NOMO-1 (cell line): Measurements from ENCODE around the gene CDK15.
A peak's percentile ranks its signal among the peaks of the same experiment; 100 is the strongest.
"Not testable (repeated sequence)": the region's sequence is repeated elsewhere in the genome, so short reads cannot be mapped to it uniquely, and the experiment has no call there.

Experiments
- DNase-seq, 2 experiments: peaks; one replicate each; lab custom pipeline; 2025; ENCODE audit not compliant: unreplicated experiment in 2 of 2; lab: John Stamatoyannopoulos, UW

Gene CDK15

DNA sequence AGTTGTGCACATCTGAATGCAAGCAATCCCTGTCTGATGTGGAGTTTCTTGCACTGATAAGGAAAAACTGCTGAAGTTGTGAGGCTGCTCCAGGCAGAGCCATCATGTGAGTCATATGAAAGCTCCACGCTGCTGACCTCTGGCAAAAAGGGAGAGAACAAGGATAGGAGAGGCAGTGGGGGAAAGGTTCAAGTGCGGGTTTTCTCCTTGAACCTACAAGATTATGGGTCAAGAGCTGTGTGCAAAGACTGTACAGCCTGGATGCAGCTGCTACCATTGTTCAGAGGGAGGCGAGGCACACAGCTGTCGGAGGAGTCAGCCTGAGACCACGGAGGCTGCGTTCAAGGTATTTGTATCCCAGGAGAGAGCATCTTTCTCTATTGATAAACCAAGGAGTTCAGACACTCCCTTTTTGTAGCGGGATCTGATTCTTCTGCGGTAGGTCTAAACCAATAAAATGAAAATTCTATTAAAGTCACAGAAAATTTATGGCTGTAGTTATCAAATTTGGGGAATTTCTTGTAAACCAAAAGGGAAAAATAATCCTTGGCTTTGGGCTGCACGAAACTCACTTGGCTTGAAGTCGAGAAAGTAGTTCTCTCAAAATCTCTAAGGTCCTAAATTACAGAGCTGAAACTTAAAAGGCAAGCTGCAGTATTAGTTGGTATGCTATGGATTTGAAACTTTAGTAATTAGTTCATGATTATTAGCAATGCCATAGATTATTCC, at the start of gene CDK15:
TSS of gene CDK15 (plus strand) at position 96 of the 729 bp plus-strand sequence. CDS start at position 224, 128 bp downstream.
- DNase-seq, result no peak

DNA sequence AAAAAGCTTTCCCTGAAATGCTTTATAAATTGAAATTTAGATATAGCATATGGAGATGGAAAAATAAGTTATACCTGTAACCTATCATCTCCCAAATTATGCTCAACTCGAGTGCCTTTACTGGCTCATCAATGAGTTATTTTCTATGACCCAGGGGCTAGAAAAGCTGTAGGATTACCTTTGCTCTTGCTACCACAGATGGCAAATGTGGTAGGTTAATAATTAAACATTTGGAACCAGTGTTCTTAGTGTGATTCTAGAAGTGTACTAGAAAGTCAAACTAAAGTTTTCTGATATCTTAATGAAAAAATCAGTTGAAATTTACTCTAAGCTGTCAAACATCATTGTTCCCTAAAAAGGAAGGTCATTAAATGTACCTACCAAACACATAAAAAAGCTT, 48.1 kb upstream of the CDK15 start:
- no peak for DNase-seq

DNA sequence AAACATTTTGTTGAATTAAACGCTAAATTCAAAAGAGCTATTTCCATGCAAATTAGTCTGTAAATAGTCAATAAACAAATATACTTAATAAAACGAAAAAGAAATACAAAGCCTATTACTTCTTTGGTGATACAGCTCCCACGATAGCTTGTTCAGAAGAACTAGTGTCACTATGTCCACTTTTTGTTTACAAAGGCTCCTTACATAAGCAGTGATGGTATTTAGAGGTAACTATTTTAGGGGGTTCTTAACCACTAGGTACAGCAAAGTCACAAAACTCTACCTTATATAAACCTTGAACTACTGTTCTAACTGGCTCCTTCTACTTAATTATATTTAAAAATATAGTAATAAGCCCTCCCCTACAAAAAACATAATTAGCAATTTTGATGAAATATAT, 47.5 kb upstream of the CDK15 start:
- no peak for DNase-seq

DNA sequence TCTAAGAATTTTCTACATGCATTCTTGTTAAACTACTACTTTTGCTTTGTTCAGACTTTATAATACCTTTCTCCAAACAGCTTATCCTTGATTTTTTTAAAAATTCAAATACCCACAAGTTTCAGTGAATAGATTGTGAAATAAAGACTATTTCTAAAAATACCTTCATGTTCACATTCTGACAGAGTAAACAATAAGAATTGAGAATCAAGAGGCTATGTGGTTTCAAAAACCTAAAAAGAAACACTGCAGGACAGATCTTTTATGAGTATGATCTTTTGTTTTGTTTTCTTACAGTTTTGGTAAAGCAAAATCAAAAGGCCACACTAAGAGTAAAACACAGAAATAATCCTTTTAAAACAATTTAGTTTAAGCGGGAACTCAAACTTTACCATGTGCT, 46.8 kb upstream of the CDK15 start:
- no peak for DNase-seq

DNA sequence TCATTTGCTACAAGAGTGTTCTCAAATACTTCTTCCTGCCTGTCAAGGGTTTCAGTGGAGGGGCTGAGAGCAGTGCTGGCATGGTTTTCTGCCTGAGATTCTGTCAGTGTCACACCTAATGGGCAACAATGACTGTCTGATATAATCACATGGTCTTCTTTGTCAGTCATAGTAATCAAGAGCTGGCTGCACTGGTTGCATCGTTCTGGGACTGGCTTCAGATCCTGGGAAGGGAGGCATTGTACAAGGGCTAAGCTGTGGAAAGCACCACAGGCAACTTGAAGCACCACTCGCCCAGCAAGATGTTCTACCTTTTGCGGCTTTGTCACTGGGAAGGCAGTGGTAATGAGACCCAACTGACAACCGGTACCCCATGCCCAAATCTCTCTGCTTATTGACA, 45.2 kb upstream of the CDK15 start:
- DNase-seq, result no peak

DNA sequence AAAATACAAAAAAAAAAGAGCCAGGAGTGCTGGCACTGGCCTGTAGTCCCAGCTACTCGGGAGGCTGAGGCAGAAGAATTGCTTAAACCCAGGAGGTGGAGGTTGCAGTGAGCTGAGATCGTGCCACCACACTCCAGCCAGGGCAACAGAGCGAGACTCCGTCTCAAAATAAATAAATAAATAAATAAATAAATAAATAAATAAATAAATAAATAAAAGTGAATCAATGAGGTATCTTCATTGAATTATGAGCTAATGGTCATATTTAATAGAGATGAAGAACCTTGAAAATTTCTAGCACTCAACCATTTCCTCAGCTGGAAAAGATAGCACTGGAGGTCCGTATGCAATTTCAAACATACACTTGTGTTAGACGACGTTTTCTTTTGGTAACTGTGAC, 41.9 kb upstream of the CDK15 start:
- DNase-seq, result not testable (repeated sequence)

DNA sequence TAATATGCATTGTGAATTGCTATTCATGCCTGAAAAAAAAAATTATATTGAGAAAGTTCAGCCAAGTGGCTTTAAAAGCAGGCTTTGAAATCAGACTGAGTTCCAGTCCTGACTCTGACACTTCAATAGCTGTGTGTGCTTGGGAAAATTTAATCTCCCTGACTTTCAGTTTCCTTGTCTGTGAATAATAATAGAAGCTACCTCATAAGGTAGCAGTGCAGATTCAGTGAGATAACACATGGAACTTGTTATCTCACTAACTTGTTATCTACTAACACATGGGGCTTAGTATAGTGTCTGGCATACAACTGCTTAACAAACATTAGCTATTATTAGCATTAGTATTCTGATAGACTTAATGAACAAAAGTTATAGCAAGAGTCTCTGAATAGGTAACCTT, 40.5 kb upstream of the CDK15 start:
- DNase-seq, result no peak

DNA sequence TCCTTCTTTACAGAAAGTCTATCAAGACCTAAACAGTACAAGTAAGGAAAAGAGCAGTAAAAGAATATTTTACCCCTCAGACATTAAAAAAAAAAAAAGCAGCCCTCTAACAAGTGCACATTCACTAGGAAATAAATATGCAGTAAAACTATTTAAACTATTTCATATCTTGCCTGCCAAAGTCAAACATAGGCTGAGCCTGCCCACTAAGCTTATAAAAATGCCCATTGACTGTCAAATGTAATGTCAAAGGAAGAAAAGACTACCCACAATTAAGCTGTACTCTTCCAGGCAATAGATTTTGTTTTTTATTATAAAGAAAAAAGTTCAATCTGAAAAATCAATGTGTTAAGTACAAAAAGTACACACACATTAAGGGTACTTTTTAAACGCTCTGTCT, 37.4 kb upstream of the CDK15 start:
- no peak for DNase-seq

DNA sequence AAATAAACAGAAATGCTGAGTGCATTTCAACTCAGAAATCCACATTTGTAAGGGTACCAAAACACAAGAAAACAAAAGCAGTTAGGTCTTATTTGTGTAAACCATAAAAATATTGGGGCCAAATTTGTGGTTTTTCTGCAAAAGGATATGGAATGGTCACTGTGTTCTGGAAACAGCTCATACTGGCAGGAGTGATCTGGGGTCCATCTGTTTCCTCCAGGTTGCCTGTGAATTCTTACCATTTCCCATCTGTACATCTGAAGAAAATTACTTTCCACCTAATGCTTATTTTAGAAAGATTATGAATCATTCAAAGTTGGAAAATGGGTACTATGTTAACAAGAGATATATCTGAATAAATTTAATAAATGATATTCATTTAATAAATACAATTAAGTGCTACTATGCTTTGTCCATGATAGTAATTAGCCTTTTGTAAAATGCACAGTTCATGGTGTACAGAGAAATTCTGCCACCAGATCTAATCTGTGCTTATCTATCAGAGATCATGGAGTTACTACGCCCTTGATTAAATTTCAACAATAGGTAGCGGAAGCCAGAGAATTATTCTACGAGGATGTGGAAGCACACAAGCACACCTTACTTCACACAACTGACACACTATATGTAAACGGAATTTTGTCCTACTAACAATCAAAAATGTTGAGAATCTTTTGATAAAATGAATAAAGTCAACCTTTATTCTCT, 36.5 kb upstream of the CDK15 start:
- no peak for DNase-seq

DNA sequence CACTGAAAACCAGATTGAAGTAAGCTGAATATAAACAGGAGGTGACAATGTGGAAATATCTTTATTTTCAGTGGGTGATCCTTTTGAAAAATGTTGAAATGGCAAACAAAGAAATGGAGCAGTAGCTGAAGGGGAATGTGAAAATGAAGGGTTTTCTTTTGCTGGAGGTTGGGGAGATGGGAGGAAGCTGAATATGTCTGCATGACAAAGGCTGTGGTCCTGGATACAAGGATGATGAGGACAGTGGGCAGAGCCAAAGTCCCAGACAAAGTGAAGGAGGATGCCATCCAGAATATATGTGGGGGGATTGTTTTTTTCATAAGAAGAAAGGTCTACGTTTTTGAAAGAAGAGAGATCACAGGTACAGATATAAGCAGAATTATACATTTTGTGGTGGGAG, 32.3 kb upstream of the CDK15 start:
- DNase-seq, result no peak

DNA sequence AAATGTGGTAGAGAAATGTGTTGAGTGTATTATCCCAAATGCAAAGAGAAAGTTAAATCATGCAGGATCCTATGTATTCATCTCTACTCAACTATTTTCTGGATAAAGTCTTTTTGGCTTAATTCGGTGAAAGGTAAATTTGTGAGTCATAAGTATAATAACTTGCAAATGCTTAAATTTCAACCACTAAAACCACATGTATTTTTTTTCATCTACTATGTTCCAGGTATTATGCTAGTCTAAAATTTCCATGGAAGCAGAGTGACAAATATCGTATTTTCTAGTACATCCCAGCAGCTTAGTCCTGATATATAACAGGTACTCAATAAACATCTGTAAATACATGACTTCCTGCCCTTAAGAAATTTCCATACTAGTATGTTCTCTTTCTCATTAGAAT, 31.8 kb upstream of the CDK15 start:
- DNase-seq, result no peak

DNA sequence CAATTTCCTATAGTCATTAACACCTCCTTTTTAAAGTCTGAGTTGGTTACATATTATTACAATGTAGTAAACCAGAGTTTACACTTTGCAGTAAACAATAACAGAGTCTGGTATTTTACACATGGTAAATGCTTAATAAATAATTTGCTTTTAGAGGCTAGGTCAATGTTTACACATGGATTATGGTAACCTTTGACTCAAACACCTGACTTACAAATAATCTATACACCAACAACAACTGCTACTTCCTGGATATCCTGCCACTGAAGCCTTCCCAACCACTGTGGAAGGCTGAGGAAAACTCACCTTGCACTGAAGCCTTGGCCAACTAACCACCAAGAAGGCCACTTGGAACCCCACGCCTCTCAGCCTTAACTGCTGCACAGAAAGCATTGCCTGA, 31.0 kb upstream of the CDK15 start:
- DNase-seq, result no peak

DNA sequence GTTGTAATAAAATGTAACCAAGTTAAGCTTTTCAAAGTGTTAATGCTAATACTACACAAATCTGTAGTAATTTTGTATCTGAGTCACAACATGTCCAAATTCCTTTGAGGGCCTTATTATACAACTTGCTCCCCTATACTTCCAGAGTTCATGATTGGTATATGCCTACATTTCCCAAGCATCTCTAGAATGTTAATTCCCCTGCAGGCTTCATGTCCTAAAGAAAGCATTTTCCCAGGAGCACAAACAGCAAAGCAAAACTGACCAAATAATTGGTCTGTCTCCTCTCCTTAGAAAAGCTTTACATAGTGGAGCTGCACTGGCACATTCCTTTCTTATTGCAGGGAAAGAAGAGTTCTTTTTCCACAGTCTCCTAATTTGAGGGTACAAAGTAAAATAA, 29.3 kb upstream of the CDK15 start:
- no peak for DNase-seq

DNA sequence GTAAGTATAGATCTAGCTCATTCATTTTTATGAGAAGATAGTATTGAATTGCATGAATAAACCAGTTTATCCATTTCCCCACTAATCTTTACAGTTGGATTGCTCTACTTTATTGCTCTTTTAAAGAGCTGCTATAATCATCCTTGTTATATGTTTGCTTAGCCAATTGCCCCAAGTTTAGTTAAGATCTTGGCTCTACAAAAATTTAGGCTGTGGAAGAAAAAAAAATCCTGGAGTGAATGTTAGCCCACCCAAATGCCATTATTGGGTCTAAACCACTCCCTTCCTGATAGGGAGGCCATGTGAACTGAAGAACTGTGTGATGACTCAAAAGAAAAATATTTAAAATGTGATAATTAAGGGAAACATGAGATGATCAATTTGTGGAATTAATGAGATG, 28.5 kb upstream of the CDK15 start:
- no peak for DNase-seq

DNA sequence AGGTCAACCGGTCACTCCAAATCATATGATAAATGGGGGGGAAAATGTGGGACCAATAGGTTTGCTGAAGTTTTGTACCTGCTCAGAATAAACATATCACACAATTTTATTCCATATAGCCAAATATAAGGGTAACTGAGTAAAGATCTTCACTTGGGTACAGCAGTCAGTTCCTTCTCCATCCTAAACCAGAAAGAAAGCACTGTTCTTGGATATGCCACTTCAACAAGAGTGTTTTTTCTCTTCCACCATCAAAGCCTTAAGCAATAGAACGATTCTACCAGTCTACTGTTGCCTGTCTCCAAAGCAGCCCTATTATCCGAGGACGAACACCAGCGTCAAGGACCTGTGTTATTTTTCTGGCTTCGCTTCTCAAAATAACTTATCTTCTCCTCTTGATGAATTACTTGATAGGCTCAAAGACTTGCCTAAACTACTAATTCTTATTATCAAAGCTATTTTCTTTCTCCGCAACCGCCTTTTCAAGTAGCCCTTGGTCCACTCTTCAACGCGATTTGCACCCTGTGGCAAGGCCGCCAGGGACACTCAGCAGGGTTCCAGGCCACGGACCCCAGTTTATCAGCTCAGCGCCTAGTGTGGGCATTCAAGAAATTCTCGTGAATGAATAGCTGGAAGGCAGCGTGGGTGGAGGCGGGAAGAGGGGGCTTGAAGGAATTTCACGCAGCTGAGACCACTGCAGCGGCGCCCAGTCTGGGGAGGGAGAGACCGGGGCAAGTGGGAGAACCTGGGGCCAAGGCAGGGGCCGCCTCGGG, 26.2 kb upstream of the CDK15 start:
- peak in 1 of 2 experiments; percentile 12 for DNase-seq

DNA sequence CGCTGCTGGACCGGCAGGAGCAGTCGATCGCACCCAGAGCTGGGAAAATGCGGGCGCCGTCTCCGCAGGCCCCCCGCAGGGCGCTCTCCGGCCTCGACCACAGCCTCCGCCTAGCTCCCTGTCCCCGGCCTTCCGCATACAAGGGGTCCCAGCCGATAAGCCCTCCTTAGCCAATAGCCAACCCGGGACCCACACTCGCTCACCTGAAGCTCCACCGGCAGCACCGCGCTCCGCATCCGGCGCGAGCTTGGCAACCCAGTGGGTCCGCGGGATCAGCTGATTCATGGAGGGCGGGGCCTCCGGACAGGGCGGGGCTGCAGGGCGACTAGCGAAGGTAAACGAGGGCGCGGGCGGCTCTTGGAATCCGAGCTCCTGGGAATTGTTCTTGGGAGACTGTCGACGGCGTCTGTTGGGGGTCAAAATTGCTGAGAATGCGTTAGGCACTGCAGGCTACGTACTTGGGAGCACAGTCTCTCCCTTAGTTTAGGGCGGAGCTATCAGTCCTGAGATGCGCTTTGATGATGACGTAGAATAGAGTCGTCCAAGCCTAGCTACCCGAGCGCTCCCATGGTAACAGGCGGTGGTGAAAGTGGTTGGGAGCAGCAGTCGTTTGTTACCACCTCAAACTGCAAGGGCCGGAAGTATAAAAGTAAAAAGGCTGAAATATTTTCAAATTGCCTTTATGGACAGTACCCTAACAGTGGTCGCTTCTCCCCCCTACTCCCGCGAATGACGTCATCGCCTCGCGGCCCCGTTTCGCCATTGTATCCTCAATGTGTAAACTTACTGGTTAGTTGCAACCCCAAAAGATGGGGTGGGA, 25.5 kb upstream of the CDK15 start, which contains the start of gene ALS2:
TSS of gene ALS2 (minus strand) at position 260 of the 820 bp plus-strand sequence. CDS start 12,048 bp downstream, outside the sequence.
- DNase-seq, result peak; percentile 90 to 95

DNA sequence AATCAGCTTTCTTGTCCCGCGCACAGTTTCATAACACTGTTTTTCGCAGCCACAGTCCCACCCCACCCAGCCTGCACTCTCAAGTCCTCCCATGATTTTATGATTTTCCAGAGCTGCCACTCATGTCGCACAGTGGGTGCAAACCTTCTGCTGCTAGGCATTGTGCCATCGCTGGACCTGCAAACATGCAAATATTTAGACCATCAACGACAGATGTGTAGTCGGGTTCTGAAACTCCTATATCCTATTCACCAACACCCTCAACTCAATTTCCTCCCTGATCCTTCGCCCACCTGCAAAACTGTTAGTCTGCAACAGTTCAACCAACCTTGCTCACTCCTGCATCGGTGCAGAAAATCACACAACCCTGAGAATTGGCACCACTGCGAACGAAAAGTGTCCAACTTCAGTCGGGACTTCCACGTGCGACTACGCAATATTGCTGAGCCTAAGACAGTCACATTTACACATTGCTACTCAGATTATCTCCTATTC, 24.7 kb upstream of the CDK15 start:
- DNase-seq, result peak in 1 of 2 experiments; percentile 6

DNA sequence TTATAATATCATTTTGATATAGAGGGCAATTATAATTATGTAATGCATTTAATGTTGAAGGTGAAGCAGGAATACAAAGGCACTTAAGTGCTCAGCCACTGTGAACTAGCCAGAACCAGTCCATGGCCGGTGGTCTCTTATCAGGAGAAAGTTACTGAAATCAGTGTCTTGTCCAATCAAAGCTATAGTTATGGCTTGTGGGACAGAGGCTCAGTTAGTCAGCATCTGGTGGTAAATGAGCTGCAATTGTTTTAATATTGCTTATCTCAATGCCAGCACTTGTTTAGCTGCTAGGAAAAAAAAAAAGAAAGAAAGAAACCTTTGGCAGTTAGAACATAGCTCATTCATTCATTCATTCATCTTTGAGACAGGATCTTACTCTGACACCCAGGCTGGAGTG, 21.8 kb upstream of the CDK15 start:
- DNase-seq, result no peak

DNA sequence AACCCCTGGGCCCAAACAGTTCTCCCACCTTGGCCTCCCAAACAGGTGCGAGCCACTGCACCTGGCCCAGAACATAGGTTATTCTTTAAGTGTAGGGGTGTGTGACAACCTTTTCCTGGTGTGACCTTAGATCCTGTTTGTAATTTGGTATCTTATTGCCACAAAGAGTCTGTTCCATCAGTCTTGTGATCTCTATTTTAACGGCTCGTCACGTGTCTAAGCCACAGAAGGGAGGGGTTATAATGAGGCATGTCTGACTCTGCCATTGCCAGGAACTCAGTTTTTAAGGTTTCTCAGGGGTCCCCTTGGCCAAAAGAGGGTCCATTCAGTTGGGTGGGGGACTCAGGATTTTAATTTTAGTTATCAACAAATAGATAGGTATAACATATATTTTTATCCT, 21.2 kb upstream of the CDK15 start:
- DNase-seq, result no peak

DNA sequence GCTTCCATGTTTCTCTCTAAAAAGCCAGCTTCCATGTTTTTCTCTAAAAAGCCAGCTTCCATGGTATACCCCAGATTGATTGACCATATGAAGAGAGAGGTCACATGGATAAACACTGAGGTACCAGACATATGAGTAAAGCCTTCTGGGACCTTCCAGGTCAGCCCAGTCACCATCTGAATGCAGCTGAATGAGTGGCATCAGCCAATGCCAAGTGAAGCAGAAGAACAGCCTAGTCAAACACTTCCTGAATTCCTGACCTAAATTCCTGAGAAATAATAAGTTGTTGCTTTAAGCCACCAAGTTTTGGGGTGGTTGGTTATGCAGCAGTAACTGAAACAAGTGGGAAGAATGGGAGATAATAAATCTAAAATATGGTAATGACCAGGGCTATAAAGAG, 19.9 kb upstream of the CDK15 start:
- no peak for DNase-seq

DNA sequence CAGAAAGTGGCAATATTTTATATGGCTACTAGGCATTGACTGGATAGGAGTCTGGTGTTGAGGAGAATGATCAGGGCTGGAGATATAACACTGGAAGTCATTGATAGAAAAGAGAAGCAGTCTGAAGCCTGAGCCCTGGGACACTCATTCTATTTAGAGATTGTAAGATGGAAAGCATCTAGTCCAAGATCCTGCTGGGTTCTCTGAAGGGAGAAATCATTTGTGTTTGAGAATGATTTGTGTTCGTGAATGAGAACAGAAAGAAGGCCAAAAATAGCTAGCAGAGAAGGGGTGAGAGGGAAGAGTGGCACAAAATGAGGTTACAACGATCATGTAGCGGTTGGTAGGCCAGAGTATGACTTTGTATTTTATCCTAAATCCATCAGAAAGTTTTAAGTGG, 18.0 kb upstream of the CDK15 start:
- no peak for DNase-seq
